Activated T-helper 17 cell treated with anti-CD3 and anti-CD28 coated beads, Interleukin-2, amount 50 U/mL, for 72 hours (primary cell): Measurements from ENCODE around the gene DPP10. TPM values are rescaled to one million over a fixed set of nuclear protein-coding genes. Genes with fewer than 3 reads are reported as not detected.
"Not testable (repeated sequence)": the region's sequence is repeated elsewhere in the genome, so short reads cannot be mapped to it uniquely, and the experiment has no call there.

Source experiments
- ATAC-seq: fragments of 150-1000 bp; cut with Tn5 transposase; replicated peaks from 2 replicates; pipeline ENCODE4 v1.10.0; 2021; ENCODE audit warnings: mild to moderate bottlenecking, moderate library complexity
- H3K27ac Mint-ChIP-seq: one replicate; pipeline ENCODE4 v1.8.0; 2022; ENCODE audit warnings: mixed read lengths
- H3K27me3 Mint-ChIP-seq: one replicate; pipeline ENCODE4 v1.8.0; 2022; ENCODE audit warnings: mixed read lengths
- H3K36me3 Mint-ChIP-seq: one replicate; pipeline ENCODE4 v1.8.0; 2022; ENCODE audit warnings: low read depth, mild to moderate bottlenecking, mixed read lengths
- H3K4me1 Mint-ChIP-seq: one replicate; pipeline ENCODE4 v1.8.0; 2022; ENCODE audit warnings: mixed read lengths
- H3K4me3 Mint-ChIP-seq: one replicate; pipeline ENCODE4 v1.8.0; 2022; ENCODE audit warnings: mild to moderate bottlenecking, mixed read lengths
- H3K9me3 Mint-ChIP-seq: one replicate; pipeline ENCODE4 v1.8.0; 2022; ENCODE audit warnings: mixed read lengths
- total RNA-seq, 2 donors: library from RNA; stranded (reverse); gene quantifications; one replicate each; pipeline ENCODE4 v1.2.3, GENCODE V29; 2022

DPP10 gene
- total RNA-seq, 2 donors from 2014 or later = not detected

- Mint-ChIP-seq H3K27me3 (no peaks in the 10 kb centered on the region), H3K36me3 (no peaks in the 10 kb centered on the region), H3K9me3 (peaks cover 8% of the 10 kb centered on the region), H3K4me1 (no peaks in the 10 kb centered on the region), H3K27ac (no peak overlapping the region), H3K4me3 (no peak overlapping the region)
- no peak for ATAC-seq
These were observed 483.9 kb downstream of the DPP10 start for GRCh38 chr2:114926303-114926702.

DNA sequence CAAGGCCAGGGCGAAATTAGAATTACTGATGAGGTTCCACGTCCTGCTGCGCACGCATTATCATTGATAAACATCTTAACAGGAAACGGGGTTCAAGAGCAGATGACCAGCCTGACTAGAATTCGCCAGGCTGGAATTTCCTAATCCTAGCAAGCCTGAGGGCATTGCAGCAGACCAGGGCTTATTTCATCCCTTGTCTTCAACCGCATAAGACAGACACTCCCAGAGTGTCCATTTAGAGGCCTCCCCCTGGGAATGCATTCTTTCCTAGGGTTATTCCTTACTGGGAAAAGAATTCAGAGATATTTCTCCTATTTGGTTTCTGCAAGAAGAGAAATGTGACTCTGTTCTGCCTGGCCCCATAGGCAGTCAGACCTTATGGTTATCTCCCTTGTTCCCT, 486.8 kb downstream of the DPP10 start:
- Mint-ChIP-seq H3K27me3 (no peaks in the 10 kb centered on the region), H3K4me3 (no peak overlapping the region), H3K4me1 (no peaks in the 10 kb centered on the region), H3K36me3 (no peaks in the 10 kb centered on the region), H3K27ac (no peak overlapping the region), H3K9me3 (peaks cover 16% of the 10 kb centered on the region)
- no peak for ATAC-seq

DNA sequence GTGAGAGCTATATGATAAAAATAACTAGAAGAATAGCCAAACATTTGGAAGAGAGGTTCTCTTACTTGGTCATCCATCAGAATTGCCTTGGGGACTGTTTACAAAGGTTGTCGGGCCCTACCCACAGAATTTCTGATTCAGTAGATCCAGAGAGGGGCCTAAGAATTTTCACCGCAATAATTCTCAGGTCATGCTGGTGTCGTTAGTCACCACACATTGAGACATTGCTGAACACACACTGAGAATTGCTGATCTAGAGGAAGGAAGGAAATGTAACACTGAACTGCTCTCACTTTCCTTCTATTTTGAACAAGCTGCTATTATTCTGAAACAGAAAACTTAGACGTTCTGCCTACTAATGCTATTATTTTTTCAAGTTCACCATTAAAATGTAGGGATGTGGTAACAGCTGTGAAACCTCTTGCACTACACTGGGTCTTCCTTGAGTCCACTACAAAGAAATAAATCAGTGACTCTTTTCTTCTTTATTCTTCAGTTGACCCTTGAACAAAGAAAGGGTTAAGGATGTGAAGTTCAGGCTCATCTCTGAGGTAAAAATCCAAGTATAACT, 491.3 kb downstream of the DPP10 start:
- ATAC-seq = no peak
- Mint-ChIP-seq H3K4me3 (no peak overlapping the region), H3K27me3 (no peaks in the 10 kb centered on the region), H3K36me3 (no peaks in the 10 kb centered on the region), H3K4me1 (no peaks in the 10 kb centered on the region), H3K9me3 (peaks cover 17% of the 10 kb centered on the region), H3K27ac (no peak overlapping the region)

GRCh38 chr2:114935031-114935430, 492.6 kb downstream of the DPP10 start:
- H3K36me3 Mint-ChIP-seq = no peaks in the 10 kb centered on the region
- no peak overlapping the region for H3K4me3 Mint-ChIP-seq
- no peaks in the 10 kb centered on the region for H3K4me1 Mint-ChIP-seq
- no peak for ATAC-seq
- H3K27ac Mint-ChIP-seq = no peak overlapping the region
- H3K9me3 Mint-ChIP-seq = peaks cover 14% of the 10 kb centered on the region
- H3K27me3 Mint-ChIP-seq = no peaks in the 10 kb centered on the region

DNA sequence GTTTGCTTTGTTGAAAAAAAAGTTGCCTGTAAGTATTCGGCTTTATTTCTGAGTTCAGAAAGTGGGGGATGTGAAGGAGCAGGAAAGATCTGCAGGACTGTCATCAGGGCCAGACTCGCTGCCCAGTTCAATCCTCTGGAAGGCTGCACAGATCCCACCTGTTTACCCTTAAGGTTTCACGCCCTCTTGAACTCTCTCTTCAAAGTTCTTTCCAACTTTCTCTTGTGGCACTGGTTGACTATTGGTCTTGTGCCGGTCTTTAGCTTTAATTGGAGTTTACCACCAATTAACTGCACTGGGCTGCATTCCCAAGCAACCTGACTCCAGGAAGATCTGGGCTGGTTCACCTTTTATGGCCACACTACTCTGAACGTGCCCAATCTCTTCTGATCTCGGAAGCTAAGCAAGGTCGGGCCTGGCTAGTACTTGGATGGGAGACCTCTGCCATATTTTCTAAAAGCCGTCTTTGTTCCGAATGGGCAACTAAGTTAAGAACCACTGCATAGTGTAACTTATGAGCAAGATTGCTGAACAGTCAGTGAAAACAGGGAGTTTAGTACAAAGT, 495.0 kb downstream of the DPP10 start:
- Mint-ChIP-seq H3K9me3 (peaks cover 17% of the 10 kb centered on the region), H3K4me1 (no peaks in the 10 kb centered on the region), H3K36me3 (no peaks in the 10 kb centered on the region), H3K4me3 (no peak overlapping the region), H3K27ac (no peak overlapping the region), H3K27me3 (no peaks in the 10 kb centered on the region)
- ATAC-seq = no peak

DNA sequence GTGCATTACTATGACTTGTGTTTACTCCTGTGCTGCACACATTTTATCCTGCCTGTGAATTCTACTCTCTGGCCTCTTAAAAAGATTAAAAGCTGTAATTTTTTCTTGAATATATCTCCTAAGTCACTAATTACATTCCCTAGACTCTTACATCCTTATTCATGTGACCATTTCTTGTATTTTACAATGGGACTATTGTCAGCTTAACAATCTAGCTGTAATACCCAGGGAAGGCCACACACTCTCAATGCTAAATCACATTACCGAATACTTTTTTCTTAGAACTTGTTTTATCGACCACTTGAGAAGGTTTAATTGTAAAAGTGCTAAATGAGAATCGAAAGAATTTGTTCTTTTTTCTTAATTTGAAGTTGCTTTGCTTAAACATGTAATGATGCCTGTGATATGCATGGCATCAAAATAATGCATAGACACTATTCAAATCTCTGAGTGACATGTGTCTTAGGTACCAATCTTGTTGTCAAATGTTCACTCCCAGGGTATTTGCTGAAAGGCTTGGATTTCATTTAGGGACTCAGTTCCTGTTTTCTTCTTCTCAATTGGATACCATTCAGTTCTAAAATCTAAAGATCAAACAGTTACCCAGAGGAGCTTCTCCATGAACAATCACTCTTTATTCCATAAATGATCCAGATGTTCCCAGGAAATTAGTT, 498.5 kb downstream of the DPP10 start:
- ATAC-seq = no peak
- Mint-ChIP-seq H3K4me3 (no peak overlapping the region), H3K27me3 (no peaks in the 10 kb centered on the region), H3K9me3 (peaks cover 5% of the 10 kb centered on the region), H3K27ac (no peak overlapping the region), H3K4me1 (no peaks in the 10 kb centered on the region), H3K36me3 (no peaks in the 10 kb centered on the region)

DNA sequence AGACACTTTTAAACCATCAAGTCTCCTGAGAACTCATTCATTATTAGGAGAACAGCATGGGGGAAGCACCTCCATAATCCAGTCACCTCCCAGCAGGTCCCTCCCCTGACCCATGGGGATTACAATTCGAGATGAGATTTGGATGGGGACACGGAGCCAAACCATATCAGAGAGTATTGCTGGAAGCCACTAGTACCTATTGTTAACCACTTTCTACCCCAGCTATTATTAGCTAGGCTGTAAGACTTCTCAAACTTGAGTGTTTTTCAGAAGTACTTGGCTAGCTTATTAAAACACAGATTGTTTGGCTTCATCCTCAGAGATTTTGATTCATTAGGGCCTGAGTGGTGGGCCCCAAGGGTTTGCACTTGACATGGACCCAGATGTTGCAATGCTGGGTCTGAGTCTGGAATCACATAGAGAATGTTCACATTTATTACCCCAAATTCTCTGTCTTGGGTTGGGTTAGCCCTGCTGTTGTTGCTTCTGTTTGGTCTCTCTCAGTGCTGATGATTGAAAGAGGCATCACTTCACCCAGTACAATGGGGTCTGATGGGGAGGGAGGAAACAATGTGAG, 506.9 kb downstream of the DPP10 start:
- H3K36me3 Mint-ChIP-seq = no peaks in the 10 kb centered on the region
- ATAC-seq = no peak
- no peak overlapping the region for H3K27ac Mint-ChIP-seq
- H3K4me3 Mint-ChIP-seq = no peak overlapping the region
- peaks cover 15% of the 10 kb centered on the region for H3K9me3 Mint-ChIP-seq
- H3K4me1 Mint-ChIP-seq = no peaks in the 10 kb centered on the region
- no peaks in the 10 kb centered on the region for H3K27me3 Mint-ChIP-seq

- Mint-ChIP-seq H3K27me3 (no peaks in the 10 kb centered on the region), H3K36me3 (no peaks in the 10 kb centered on the region), H3K27ac (no peak overlapping the region), H3K4me3 (no peak overlapping the region), H3K9me3 (peaks cover 10% of the 10 kb centered on the region), H3K4me1 (no peaks in the 10 kb centered on the region)
- no peak for ATAC-seq
These were observed 517.9 kb downstream of the DPP10 start for GRCh38 chr2:114960389-114960788.

DNA sequence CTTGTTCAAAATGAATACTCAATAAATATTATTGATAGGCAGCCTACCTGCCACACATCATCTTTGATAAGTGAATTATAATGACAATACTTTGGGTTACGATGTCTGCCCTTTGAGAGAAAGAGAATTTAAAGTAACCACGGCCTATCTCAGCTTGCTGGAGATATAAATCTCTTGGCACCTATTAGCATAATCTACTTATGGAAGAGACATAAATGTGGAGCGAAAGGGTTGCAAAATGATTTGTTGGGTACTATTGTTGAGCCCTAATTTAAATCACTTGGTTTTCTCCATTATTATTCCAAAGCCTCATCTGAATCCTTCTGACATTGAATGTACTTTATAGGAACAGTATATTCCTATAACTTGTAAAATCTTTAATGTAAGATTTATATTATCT, 520.1 kb downstream of the DPP10 start:
- Mint-ChIP-seq H3K4me3 (no peak overlapping the region), H3K27me3 (no peaks in the 10 kb centered on the region), H3K9me3 (peaks cover 16% of the 10 kb centered on the region), H3K4me1 (no peaks in the 10 kb centered on the region), H3K36me3 (no peaks in the 10 kb centered on the region), H3K27ac (no peak overlapping the region)
- ATAC-seq = no peak

DNA sequence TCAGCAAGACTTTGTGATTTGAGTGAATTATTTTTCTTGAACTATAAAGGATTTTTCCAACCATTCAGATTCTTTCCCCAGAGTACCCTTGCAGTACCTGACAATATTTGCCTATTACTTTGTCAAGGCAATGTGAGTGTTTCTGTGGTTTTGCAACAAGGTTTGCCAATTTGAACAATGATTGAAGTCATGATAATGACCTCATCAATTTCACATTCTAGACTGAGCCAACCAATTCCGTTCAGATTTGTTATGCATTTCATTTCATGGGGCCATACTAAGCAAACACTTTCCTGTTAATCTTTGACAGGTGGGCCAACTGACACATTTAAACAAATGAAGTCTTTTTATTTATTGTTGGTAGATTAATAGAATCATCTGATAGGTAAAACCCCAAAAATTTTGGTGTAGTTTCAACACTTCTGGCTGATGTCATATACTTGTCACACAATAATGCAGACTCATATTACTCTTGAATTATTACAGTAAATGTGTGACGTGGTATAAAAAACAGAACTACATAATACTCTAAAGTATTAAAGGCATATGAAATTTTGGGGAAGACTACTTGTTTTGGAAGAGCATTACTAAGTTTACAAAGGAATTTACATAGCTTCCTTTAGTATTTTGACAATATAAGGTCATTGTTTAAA, 526.4 kb downstream of the DPP10 start:
- Mint-ChIP-seq H3K36me3 (no peaks in the 10 kb centered on the region), H3K27ac (no peak overlapping the region), H3K4me1 (no peaks in the 10 kb centered on the region), H3K4me3 (no peak overlapping the region), H3K27me3 (no peaks in the 10 kb centered on the region), H3K9me3 (peaks cover 24% of the 10 kb centered on the region)
- no peak for ATAC-seq

DNA sequence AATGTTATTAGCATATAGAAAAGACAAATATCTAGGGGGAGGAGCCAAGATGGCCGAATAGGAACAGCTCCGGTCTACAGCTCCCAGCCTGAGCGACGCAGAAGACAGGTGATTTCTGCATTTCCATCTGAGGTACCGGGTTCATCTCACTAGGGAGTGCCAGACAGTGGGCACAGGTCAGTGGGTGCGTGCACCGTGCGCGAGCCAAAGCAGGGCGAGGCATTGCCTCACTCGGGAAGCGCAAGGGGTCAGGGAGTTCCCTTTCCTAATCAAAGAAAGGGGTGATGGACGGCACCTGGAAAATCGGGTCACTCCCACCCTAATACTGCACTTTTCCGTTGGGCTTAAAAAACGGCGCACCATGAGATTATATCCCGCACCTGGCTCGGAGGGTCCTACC, 561.9 kb downstream of the DPP10 start:
- ATAC-seq, H3K27me3 Mint-ChIP-seq, H3K4me1 Mint-ChIP-seq, H3K36me3 Mint-ChIP-seq, H3K27ac Mint-ChIP-seq, H3K9me3 Mint-ChIP-seq, H3K4me3 Mint-ChIP-seq: not testable (repeated sequence)

DNA sequence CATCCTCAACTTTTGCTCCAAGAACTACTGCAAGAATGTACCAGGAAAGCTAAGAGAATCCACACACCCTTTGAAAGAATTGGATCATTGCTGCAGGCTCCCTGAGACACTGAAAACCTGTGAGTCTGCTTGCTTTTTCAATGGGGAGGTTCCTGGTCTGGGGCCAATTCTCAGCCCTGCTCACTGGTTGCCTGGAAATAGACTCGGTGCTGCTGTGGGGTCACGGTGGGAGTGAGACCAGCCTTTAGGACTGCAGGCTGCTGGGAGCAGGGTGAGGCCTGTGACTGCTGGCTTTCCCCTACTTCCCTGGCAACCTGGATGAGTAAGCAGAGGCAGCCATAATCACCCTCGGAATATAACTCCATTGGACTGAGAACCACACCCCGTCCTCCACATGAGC, 569.3 kb downstream of the DPP10 start:
- no peaks in the 10 kb centered on the region for H3K36me3 Mint-ChIP-seq
- no peak for ATAC-seq
- no peak overlapping the region for H3K27ac Mint-ChIP-seq
- H3K9me3 Mint-ChIP-seq = peaks cover 15% of the 10 kb centered on the region
- H3K27me3 Mint-ChIP-seq = no peaks in the 10 kb centered on the region
- no peak overlapping the region for H3K4me3 Mint-ChIP-seq
- no peaks in the 10 kb centered on the region for H3K4me1 Mint-ChIP-seq

DNA sequence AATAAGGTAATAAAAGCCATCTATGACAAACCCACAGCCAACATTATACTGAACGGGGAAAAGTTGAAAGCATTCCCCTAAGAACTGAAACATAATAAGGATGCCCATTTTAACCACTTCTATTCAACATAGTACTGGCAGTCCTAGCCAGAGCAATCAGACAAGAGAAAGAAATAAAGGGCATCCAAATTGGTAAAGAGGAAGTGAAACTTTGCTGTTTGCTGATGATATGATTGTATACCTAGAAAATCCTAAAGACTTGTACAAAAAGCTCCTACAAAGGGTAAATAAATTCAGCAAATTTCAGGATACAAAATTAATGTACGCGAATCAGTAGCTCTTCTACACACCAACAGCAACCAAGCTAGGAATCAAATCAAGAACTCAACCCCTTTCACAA, 579.6 kb downstream of the DPP10 start:
- ATAC-seq, H3K36me3 Mint-ChIP-seq, H3K4me3 Mint-ChIP-seq, H3K4me1 Mint-ChIP-seq, H3K27ac Mint-ChIP-seq, H3K27me3 Mint-ChIP-seq: not testable (repeated sequence)
- peaks cover 24% of the 10 kb centered on the region for H3K9me3 Mint-ChIP-seq

DNA sequence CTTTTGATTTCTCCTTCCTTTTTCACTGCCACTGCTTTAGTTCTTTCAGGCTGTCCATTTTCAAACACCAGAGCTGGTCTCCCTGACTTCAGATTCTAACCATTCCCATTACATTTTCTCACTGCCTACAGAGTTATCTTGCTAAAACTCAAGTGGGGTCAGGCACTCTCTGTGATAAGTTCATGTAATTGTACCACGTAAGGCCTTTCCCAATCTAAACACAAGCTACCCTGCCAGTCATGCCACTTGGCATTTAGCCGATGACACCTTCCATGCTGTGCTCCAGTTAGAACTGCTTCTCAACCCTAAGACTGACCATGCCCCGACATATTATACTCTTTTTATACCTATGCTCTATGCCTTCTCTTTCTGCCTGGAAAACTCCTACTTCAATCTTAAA, 592.4 kb downstream of the DPP10 start:
- H3K27me3 Mint-ChIP-seq = no peaks in the 10 kb centered on the region
- H3K9me3 Mint-ChIP-seq = peaks cover 12% of the 10 kb centered on the region
- H3K36me3 Mint-ChIP-seq = no peaks in the 10 kb centered on the region
- no peaks in the 10 kb centered on the region for H3K4me1 Mint-ChIP-seq
- no peak for ATAC-seq
- H3K27ac Mint-ChIP-seq = no peak overlapping the region
- H3K4me3 Mint-ChIP-seq = no peak overlapping the region

DNA sequence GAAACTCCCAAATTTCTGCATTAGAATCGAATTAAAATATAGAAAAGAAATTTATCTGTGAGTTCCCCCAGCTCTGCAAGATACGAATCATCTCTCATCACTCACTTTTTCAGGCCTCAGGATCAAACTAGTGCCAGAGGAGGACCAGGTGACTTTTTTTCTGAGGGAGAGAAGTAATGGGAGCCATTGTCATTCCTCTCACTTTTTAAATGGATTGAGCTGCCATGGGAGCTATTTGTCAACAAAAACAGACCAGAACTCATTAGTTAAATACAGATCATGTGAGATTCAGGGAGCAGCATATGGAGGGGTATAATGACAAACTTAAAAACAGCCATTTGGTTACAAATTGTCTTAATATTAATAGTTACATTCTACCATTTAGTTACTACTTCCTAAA, 594.4 kb downstream of the DPP10 start:
- peaks cover 10% of the 10 kb centered on the region for H3K9me3 Mint-ChIP-seq
- no peak overlapping the region for H3K27ac Mint-ChIP-seq
- no peaks in the 10 kb centered on the region for H3K27me3 Mint-ChIP-seq
- H3K4me1 Mint-ChIP-seq = no peaks in the 10 kb centered on the region
- H3K36me3 Mint-ChIP-seq = no peaks in the 10 kb centered on the region
- H3K4me3 Mint-ChIP-seq = no peak overlapping the region
- no peak for ATAC-seq
